Measurements from ENCODE around the gene ADGRV1.
A peak's percentile ranks its signal among the peaks of the same experiment; 100 is the strongest.
"Not testable (repeated sequence)": the region's sequence is repeated elsewhere in the genome, so short reads cannot be mapped to it uniquely, and the experiment has no call there.

Gene ADGRV1

GRCh38 chr5:90822062-90822461 lies 263.5 kb downstream of the ADGRV1 start:
- not testable (repeated sequence) for FAIRE-seq

- no peak for FAIRE-seq
Observed at GRCh38 chr5:90824436-90824835, 265.8 kb downstream of the ADGRV1 start.

GRCh38 chr5:90830058-90830457 lies 271.5 kb downstream of the ADGRV1 start:
- FAIRE-seq: no peak

GRCh38 chr5:90833753-90834152 lies 275.2 kb downstream of the ADGRV1 start:
- peak; percentile 29 for FAIRE-seq

GRCh38 chr5:90834711-90835110 lies 276.1 kb downstream of the ADGRV1 start:
- no peak for FAIRE-seq

- FAIRE-seq: no peak
Observed at GRCh38 chr5:90843443-90843842, 284.8 kb downstream of the ADGRV1 start.

GRCh38 chr5:90844931-90845330 lies 286.3 kb downstream of the ADGRV1 start:
- no peak for FAIRE-seq

- no peak for FAIRE-seq
Observed at GRCh38 chr5:90845723-90846554, 287.3 kb downstream of the ADGRV1 start.

GRCh38 chr5:90847606-90848005 lies 289.0 kb downstream of the ADGRV1 start:
- FAIRE-seq: not testable (repeated sequence)

- no peak for FAIRE-seq
Observed at GRCh38 chr5:90849939-90850338, 291.3 kb downstream of the ADGRV1 start.

GRCh38 chr5:90852531-90852930 lies 293.9 kb downstream of the ADGRV1 start:
- no peak for FAIRE-seq

GRCh38 chr5:90853750-90854149 lies 295.2 kb downstream of the ADGRV1 start:
- FAIRE-seq: no peak

GRCh38 chr5:90854169-90854568 lies 295.6 kb downstream of the ADGRV1 start:
- FAIRE-seq: no peak

GRCh38 chr5:90855296-90856010 lies 296.9 kb downstream of the ADGRV1 start:
- FAIRE-seq: no peak

- no peak for FAIRE-seq
Observed at GRCh38 chr5:90861843-90862586, 303.4 kb downstream of the ADGRV1 start.

- FAIRE-seq: no peak
Observed at GRCh38 chr5:90865180-90865579, 306.6 kb downstream of the ADGRV1 start.

- peak; percentile 94 for FAIRE-seq
Observed at GRCh38 chr5:90866333-90866732, 307.7 kb downstream of the ADGRV1 start.

GRCh38 chr5:90866915-90867731 lies 308.5 kb downstream of the ADGRV1 start:
- no peak for FAIRE-seq

GRCh38 chr5:90868799-90869198 lies 310.2 kb downstream of the ADGRV1 start:
- FAIRE-seq: no peak

- FAIRE-seq: no peak
Observed at GRCh38 chr5:90871391-90871991, 312.9 kb downstream of the ADGRV1 start.

- no peak for FAIRE-seq
Observed at GRCh38 chr5:90873033-90873517, 314.5 kb downstream of the ADGRV1 start.

- no peak for FAIRE-seq
Observed at GRCh38 chr5:90874066-90874465, 315.5 kb downstream of the ADGRV1 start.

Data from A204.1 (cell line).